ENCODE measurements around the gene CPVL. TPM values are rescaled to one million over a fixed set of nuclear protein-coding genes. Genes with fewer than 3 reads are reported as not detected.

CPVL gene
- total RNA-seq, 1 experiment from 2014 or later: 26.9 TPM

GRCh38 chr7:29041991-29042390 lies 104.3 kb downstream of the CPVL start:
- no peak overlapping the region for H4K8ac ChIP-seq (replicated peaks; ENCODE audit: insufficient read length, low read depth, low read length)
- no peaks in the 10 kb centered on the region for H3K36me3 Mint-ChIP-seq (ENCODE audit: insufficient read depth in 1 of 3, low read depth in 3 of 3)
- no peak overlapping the region for H4K91ac ChIP-seq (ENCODE audit: insufficient read length, low read depth, low read length)
- no peak overlapping the region for H2BK12ac ChIP-seq (ENCODE audit: insufficient read length, low read depth, low read length)
- H2BK120ac ChIP-seq (ENCODE audit: low read depth, low read length, poor library complexity, severe bottlenecking): no peak overlapping the region
- H2BK15ac ChIP-seq (ENCODE audit: low read depth, low read length): no peak overlapping the region
- 0 out of 7 replicates have a peak overlapping the region, but pooled peaks of 1 of the 3 experiments have one; percentile 48 for H3K27ac Mint-ChIP-seq
- no peak overlapping the region for H3K23ac ChIP-seq (ENCODE audit: insufficient read length, low read depth, low read length)
- H4K20me1 ChIP-seq (ENCODE audit: control insufficient read depth, insufficient read depth, insufficient read length): no peaks in the 10 kb centered on the region
- H3K4me1 ChIP-seq (ENCODE audit: insufficient read depth, low read length): peaks cover 3% of the 10 kb centered on the region; the same call in 1 of the 2 replicates
- H3K9me3 ChIP-seq (ENCODE audit: control insufficient read depth, low read depth, low read length): no peaks in the 10 kb centered on the region
- no peaks in the 10 kb centered on the region for H3K9me3 Mint-ChIP-seq
- no CpG with 5 or more reads among the region's 4 CpGs for WGBS (ENCODE audit: extremely low coverage, insufficient read length, low lambda C conversion rate)
- no peak for TF ChIP-seq CTCF (conservative IDR thresholded peaks at IDR 0.05)
- no peak overlapping the region for H2BK20ac ChIP-seq (ENCODE audit: low read depth, low read length, poor library complexity, severe bottlenecking)
- no peak overlapping the region for H2AFZ ChIP-seq (ENCODE audit: low read length)
- H3K79me2 ChIP-seq (ENCODE audit: insufficient read depth, low read length): no peaks in the 10 kb centered on the region
- no peak overlapping the region for H3K4me3 Mint-ChIP-seq
- no peak overlapping the region for H3K14ac ChIP-seq (ENCODE audit: insufficient read depth, low read length)
- no peak overlapping the region for H2AK5ac ChIP-seq (ENCODE audit: insufficient read length, low read length)
- peaks cover 48 to 59% of the 10 kb centered on the region in 2 experiments for H3K4me1 Mint-ChIP-seq
- no peak overlapping the region for H3K27ac ChIP-seq (ENCODE audit: insufficient read length, low read depth, low read length)
- H3K27me3 Mint-ChIP-seq (ENCODE audit: low read depth): no peaks in the 10 kb centered on the region; the same call in 1 of the 2 replicates
- DNase-seq: no peak
- no peak overlapping the region for H3K9ac ChIP-seq (ENCODE audit: extremely low read depth, insufficient read length, low read length)
- no peak overlapping the region for H2BK5ac ChIP-seq (ENCODE audit: insufficient read length, low read length)
- no peak overlapping the region for H3K4me2 ChIP-seq (ENCODE audit: insufficient read depth, insufficient read length, low read length)
- no peak overlapping the region for H3T11ph ChIP-seq (ENCODE audit: low read length)
- no peak overlapping the region for H3K4ac ChIP-seq (ENCODE audit: low read depth, low read length)
- no peak overlapping the region for H3K56ac ChIP-seq (ENCODE audit: insufficient read length, low read depth, low read length)
- H3K18ac ChIP-seq (ENCODE audit: insufficient read length, low read depth, low read length): no peak overlapping the region
- H4K5ac ChIP-seq (ENCODE audit: insufficient read length, low read depth, low read length): no peak overlapping the region
- H3K27me3 ChIP-seq (ENCODE audit: insufficient read depth, low read length): no peaks in the 10 kb centered on the region
- H3K23me2 ChIP-seq (ENCODE audit: insufficient read length, low read depth, low read length, poor library complexity, severe bottlenecking): no peaks in the 10 kb centered on the region
- no peaks in the 10 kb centered on the region for H3K79me1 ChIP-seq (ENCODE audit: insufficient read depth, low read depth, low read length, poor library complexity, severe bottlenecking)

Data from H9 (cell line).